Astrocyte (in vitro differentiated cells and primary cell): Measurements from ENCODE around the gene HSD17B8. TPM values are rescaled to one million over a fixed set of nuclear protein-coding genes. Genes with fewer than 3 reads are reported as not detected.

Source experiments
- DNase-seq: peaks from one replicate; pipeline ENCODE4 v3.0.0-alpha.2; 2010; ENCODE audit warnings: low read depth
- FAIRE-seq: peaks from 2 replicates; lab custom pipeline; 2011; peaks lifted over from hg19 to GRCh38; lab: Jason Lieb, UNC
- H2AFZ ChIP-seq: 2 replicates; pipeline ENCODE4 v1.6.0; 2012; ENCODE audit warnings: low read depth, low read length, inconsistent platforms
- H3K27ac ChIP-seq: 2 replicates; pipeline ENCODE4 v1.5.1; 2011; ENCODE audit warnings: low read depth, low read length, inconsistent platforms
- H3K27me3 ChIP-seq: 2 replicates; pipeline ENCODE4 v1.6.0; 2011; ENCODE audit warnings: low read length, inconsistent platforms; ENCODE audit not compliant: insufficient read depth
- H3K36me3 ChIP-seq: 2 replicates; pipeline ENCODE4 v1.5.1; 2011; ENCODE audit warnings: low read length, inconsistent platforms; ENCODE audit not compliant: insufficient read depth
- H3K4me1 ChIP-seq: 2 replicates; pipeline ENCODE4 v1.5.1; 2011; ENCODE audit warnings: low read length, inconsistent platforms; ENCODE audit not compliant: insufficient read depth
- H3K4me2 ChIP-seq: 2 replicates; pipeline ENCODE4 v1.6.0; 2012; ENCODE audit warnings: low read length, inconsistent platforms
- H3K4me3 ChIP-seq: 2 replicates; pipeline ENCODE4 v1.5.1; 2011; ENCODE audit warnings: low read depth, mild to moderate bottlenecking, low read length, inconsistent platforms; ENCODE audit not compliant: insufficient read depth
- H3K79me2 ChIP-seq: 2 replicates; pipeline ENCODE4 v1.6.0; 2012; ENCODE audit warnings: mild to moderate bottlenecking, low read length, inconsistent platforms; ENCODE audit not compliant: insufficient read depth
- H3K9ac ChIP-seq: 2 replicates; pipeline ENCODE4 v1.6.0; 2012; ENCODE audit warnings: mild to moderate bottlenecking, low read length, inconsistent platforms
- H3K9me3 ChIP-seq: 2 replicates; pipeline ENCODE4 v1.5.1; 2012; ENCODE audit warnings: low read depth, mild to moderate bottlenecking, low read length, inconsistent platforms; ENCODE audit not compliant: insufficient read depth
- H4K20me1 ChIP-seq: 2 replicates; pipeline ENCODE4 v1.6.0; 2012; ENCODE audit warnings: low read length, inconsistent platforms; ENCODE audit not compliant: insufficient read depth
- H3K27ac Mint-ChIP-seq: one replicate; pipeline ENCODE4 v1.8.0; 2021; ENCODE audit warnings: mild to moderate bottlenecking, mixed read lengths; ENCODE audit not compliant: unreplicated experiment
- H3K27me3 Mint-ChIP-seq: one replicate; pipeline ENCODE4 v1.8.0; 2021; ENCODE audit warnings: low read depth, mixed read lengths; ENCODE audit not compliant: unreplicated experiment
- H3K36me3 Mint-ChIP-seq: one replicate; pipeline ENCODE4 v1.8.0; 2021; ENCODE audit warnings: low read depth, mixed read lengths; ENCODE audit not compliant: unreplicated experiment
- H3K4me1 Mint-ChIP-seq: one replicate; pipeline ENCODE4 v1.8.0; 2021; ENCODE audit warnings: low read depth, mixed read lengths; ENCODE audit not compliant: unreplicated experiment
- H3K4me3 Mint-ChIP-seq: one replicate; pipeline ENCODE4 v1.8.0; 2021; ENCODE audit warnings: mild to moderate bottlenecking, moderate library complexity, mixed read lengths; ENCODE audit not compliant: unreplicated experiment
- H3K9me3 Mint-ChIP-seq: one replicate; pipeline ENCODE4 v1.8.0; 2021; ENCODE audit warnings: mild to moderate bottlenecking, mixed read lengths; ENCODE audit not compliant: unreplicated experiment
- CTCF ChIP-seq: IDR thresholded peaks from 2 replicates; pipeline ENCODE4 v1.5.1; 2011; ENCODE audit warnings: low read depth, mild to moderate bottlenecking, inconsistent platforms, low read length, moderate library complexity; ENCODE audit not compliant: insufficient read depth
- EZH2 ChIP-seq: IDR thresholded peaks from 2 replicates; pipeline ENCODE4 v1.6.1; 2012; ENCODE audit warnings: mild to moderate bottlenecking, low read length, inconsistent platforms; ENCODE audit not compliant: insufficient read depth
- total RNA-seq: library from RNA; stranded (reverse); gene quantifications from 2 replicates; pipeline ENCODE4 v1.2.1, GENCODE V29; 2021

HSD17B8 gene
- total RNA-seq, 1 donor from 2014 or later, result 2.1 TPM

- H3K4me1 Mint-ChIP-seq, result peaks cover 6% of the 10 kb centered on the region
- H3K27ac ChIP-seq, result no peak overlapping the region
- no peak overlapping the region for H3K4me3 Mint-ChIP-seq
- H3K36me3 Mint-ChIP-seq, result peaks cover 4% of the 10 kb centered on the region
- FAIRE-seq, result no peak
- H3K36me3 ChIP-seq, result peaks cover 5% of the 10 kb centered on the region
- no peak overlapping the region for H3K9ac ChIP-seq
- TF ChIP-seq CTCF (no peak), EZH2 (no peak)
- peaks cover 2% of the 10 kb centered on the region for H3K9me3 Mint-ChIP-seq
- peaks cover 41% of the 10 kb centered on the region for H3K27me3 Mint-ChIP-seq
- no peaks in the 10 kb centered on the region for H3K27me3 ChIP-seq
- H3K79me2 ChIP-seq, result no peaks in the 10 kb centered on the region
- H4K20me1 ChIP-seq, result no peaks in the 10 kb centered on the region
- no peak overlapping the region for H3K4me3 ChIP-seq
- no peak overlapping the region for H2AFZ ChIP-seq
- peaks cover 4% of the 10 kb centered on the region for H3K4me1 ChIP-seq
- DNase-seq, result no peak
- no peaks in the 10 kb centered on the region for H3K9me3 ChIP-seq
- H3K27ac Mint-ChIP-seq, result no peak overlapping the region
- H3K4me2 ChIP-seq, result no peak overlapping the region
These were observed 11.0 kb downstream of the HSD17B8 start for GRCh38 chr6:33215271-33216116.

DNA sequence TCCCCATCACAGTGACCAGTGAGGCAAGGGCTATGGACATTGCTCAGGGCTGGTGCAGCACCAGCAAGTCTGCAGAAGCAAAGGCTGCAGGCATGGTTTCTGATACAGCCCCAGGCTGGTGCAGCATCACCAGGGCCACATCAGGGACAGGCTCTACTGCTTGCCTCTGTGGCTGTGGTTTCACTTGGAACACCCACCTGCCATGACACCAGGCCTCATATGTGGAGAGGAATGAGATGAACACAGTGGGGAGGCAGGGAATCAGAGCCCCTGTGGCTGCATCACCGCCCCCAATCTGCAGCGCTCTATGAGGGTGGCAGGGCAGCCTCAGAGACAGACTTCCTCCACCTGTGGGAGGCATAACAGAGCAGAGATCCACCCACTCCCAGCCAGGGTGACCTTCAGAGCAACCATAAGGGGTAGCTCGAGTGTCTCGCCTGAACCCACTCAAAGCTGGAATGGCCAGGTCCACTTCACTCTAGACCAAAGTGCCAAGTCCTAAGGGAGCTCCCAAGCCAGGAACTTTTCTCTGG lies 11.7 kb downstream of the HSD17B8 start:
- Mint-ChIP-seq H3K27me3 (peaks cover 41% of the 10 kb centered on the region), H3K36me3 (peaks cover 2% of the 10 kb centered on the region), H3K4me1 (peaks cover 6% of the 10 kb centered on the region), H3K9me3 (peaks cover 2% of the 10 kb centered on the region), H3K4me3 (no peak overlapping the region), H3K27ac (no peak overlapping the region)
- DNase-seq (no peak), FAIRE-seq (no peak)
- Histone ChIP-seq H3K36me3 (no peaks in the 10 kb centered on the region), H3K9ac (no peak overlapping the region), H4K20me1 (no peaks in the 10 kb centered on the region), H2AFZ (no peak overlapping the region), H3K4me1 (peaks cover 4% of the 10 kb centered on the region), H3K9me3 (no peaks in the 10 kb centered on the region), H3K27ac (no peak overlapping the region), H3K79me2 (no peaks in the 10 kb centered on the region), H3K4me2 (no peak overlapping the region), H3K27me3 (no peaks in the 10 kb centered on the region), H3K4me3 (no peak overlapping the region)
- no peak for TF ChIP-seq EZH2
- no peak for TF ChIP-seq CTCF

DNA sequence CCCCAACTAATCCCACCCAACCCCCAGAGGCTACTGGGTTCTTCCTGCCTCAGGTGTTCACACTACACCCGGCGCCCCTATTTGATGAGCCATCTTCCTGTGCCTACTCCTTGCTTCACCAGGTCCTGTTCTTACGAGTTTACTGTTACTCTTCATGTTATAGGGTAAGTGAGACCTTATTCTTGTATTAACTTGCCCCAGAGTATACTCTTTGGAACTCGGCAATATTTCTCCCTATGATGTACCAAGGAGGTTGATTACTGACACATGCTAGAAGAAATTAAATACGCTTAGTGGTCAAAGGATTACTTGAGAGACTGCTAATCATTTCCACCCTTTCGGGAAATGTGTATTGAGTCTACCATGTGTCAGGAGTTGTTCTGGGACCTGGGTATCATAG lies 12.8 kb downstream of the HSD17B8 start:
- Histone ChIP-seq H3K9ac (no peak overlapping the region), H3K79me2 (no peaks in the 10 kb centered on the region), H3K4me3 (no peak overlapping the region), H3K4me1 (peaks cover 4% of the 10 kb centered on the region), H2AFZ (no peak overlapping the region), H3K9me3 (no peaks in the 10 kb centered on the region), H3K27me3 (peaks cover 3% of the 10 kb centered on the region), H3K27ac (no peak overlapping the region), H4K20me1 (no peaks in the 10 kb centered on the region), H3K36me3 (no peaks in the 10 kb centered on the region), H3K4me2 (no peak overlapping the region)
- Mint-ChIP-seq H3K36me3 (peaks cover 2% of the 10 kb centered on the region), H3K27ac (no peak overlapping the region), H3K27me3 (peaks cover 49% of the 10 kb centered on the region), H3K4me1 (peaks cover 6% of the 10 kb centered on the region), H3K9me3 (peaks cover 4% of the 10 kb centered on the region), H3K4me3 (no peak overlapping the region)
- DNase-seq (no peak), FAIRE-seq (no peak)
- TF ChIP-seq CTCF (no peak), EZH2 (no peak)
